Caki2 (cell line): ENCODE data around the gene EID2B. TPM values are rescaled to one million over a fixed set of nuclear protein-coding genes. Genes with fewer than 3 reads are reported as not detected.

Experiments used
- DNase-seq: peaks from one replicate; pipeline ENCODE4 v3.0.0-alpha.2; 2015; ENCODE audit warnings: low read depth
- in situ Hi-C: cut with HindIII; loops from 2 replicates; pipeline ENCODE4 v1.10.0; 2016; ENCODE audit warnings: low sequenced_read_pairs, low pct_unique_long_range_greater_than_20kb, mixed read lengths
- total RNA-seq: library from RNA; depleted of rRNA; stranded (reverse); fragments of >200 nt; shearing (Covaris generic); gene quantifications from 2 replicates; pipeline ENCODE4 v1.2.3, GENCODE V29; 2014; ENCODE audit warnings: low replicate concordance; rRNA removed

EID2B gene
- 6.2 and 10.2 TPM in 2 replicates for total RNA-seq

GRCh38 chr19:39532233-39533002 is at the start of gene EID2B:
TSS of gene EID2B (minus strand) at chr19:39532852. CDS start at chr19:39532802, 50 bp downstream.
- in situ Hi-C loops, result loop anchor here (25.0 kb wide), 1 partner anchor 130 kb away; the partner anchor contains the start of gene LGALS16
- peak; percentile 88 for DNase-seq

GRCh38 chr19:39582442-39582841 is 49.8 kb upstream of the EID2B start:
- no peak for DNase-seq
- in situ Hi-C loops, result no loop called here

GRCh38 chr19:39568604-39569003 is 36.0 kb upstream of the EID2B start:
- in situ Hi-C loops, result no loop called here
- peak; percentile 24 for DNase-seq

GRCh38 chr19:39566064-39566463 is 33.4 kb upstream of the EID2B start:
- in situ Hi-C loops, result no loop called here
- DNase-seq, result no peak

GRCh38 chr19:39563408-39563807 is 30.8 kb upstream of the EID2B start:
- DNase-seq, result peak; percentile 54
- in situ Hi-C loops, result no loop called here

GRCh38 chr19:39558624-39559117 is 26.0 kb upstream of the EID2B start:
- no peak for DNase-seq
- in situ Hi-C loops, result no loop called here

GRCh38 chr19:39557811-39558623 is 25.4 kb upstream of the EID2B start:
- in situ Hi-C loops, result no loop called here
- DNase-seq, result no peak

- no peak for DNase-seq
- in situ Hi-C loops, result no loop called here
Measured at GRCh38 chr19:39555883-39556282, 23.2 kb upstream of the EID2B start.

- in situ Hi-C loops, result no loop called here
Measured at GRCh38 chr19:39554701-39555311, 22.2 kb upstream of the EID2B start.

GRCh38 chr19:39553082-39553652 is 20.5 kb upstream of the EID2B start:
- in situ Hi-C loops, result no loop called here
- DNase-seq, result no peak

More at GRCh38 chr19:39554701-39555311, 22.2 kb upstream of the EID2B start:
- no peak for DNase-seq

GRCh38 chr19:39550197-39550596 is 17.5 kb upstream of the EID2B start:
- in situ Hi-C loops, result no loop called here
- DNase-seq, result no peak

GRCh38 chr19:39546599-39546998 is 13.9 kb upstream of the EID2B start:
- peak; percentile 26 for DNase-seq
- in situ Hi-C loops, result loop anchor here (25.0 kb wide), 1 partner anchor 116 kb away; the partner anchor contains the start of gene LGALS16

- no peak for DNase-seq
- in situ Hi-C loops, result loop anchor here (25.0 kb wide), 1 partner anchor 117 kb away; the partner anchor contains the start of gene LGALS16
Measured at GRCh38 chr19:39544911-39545310, 12.3 kb upstream of the EID2B start.

- DNase-seq, result peak; percentile 28
- in situ Hi-C loops, result loop anchor here (25.0 kb wide), 1 partner anchor 118 kb away; the partner anchor contains the start of gene LGALS16
Measured at GRCh38 chr19:39544226-39544903, 11.7 kb upstream of the EID2B start.

- no peak for DNase-seq
- in situ Hi-C loops, result loop anchor here (25.0 kb wide), 1 partner anchor 119 kb away; the partner anchor contains the start of gene LGALS16
Measured at GRCh38 chr19:39543477-39543857, 10.8 kb upstream of the EID2B start.

GRCh38 chr19:39542206-39542605 is 9.6 kb upstream of the EID2B start:
- in situ Hi-C loops, result loop anchor here (25.0 kb wide), 1 partner anchor 120 kb away; the partner anchor contains the start of gene LGALS16
- DNase-seq, result no peak

- DNase-seq, result no peak
- in situ Hi-C loops, result loop anchor here (25.0 kb wide), 1 partner anchor 122 kb away; the partner anchor contains the start of gene LGALS16
Measured at GRCh38 chr19:39540333-39540673, 7.7 kb upstream of the EID2B start.
